22Rv1 (cell line): ENCODE data around the gene EVC.

Source experiments
- CTCF ChIP-seq: fragments of 450-650 bp; IDR thresholded peaks from 2 replicates; pipeline ENCODE4 v1.5.1; 2017; ENCODE audit warnings: mild to moderate bottlenecking
- ZFX ChIP-seq: fragments of 450-650 bp; IDR thresholded peaks from 2 replicates; pipeline ENCODE4 v1.6.1; 2017; ENCODE audit warnings: antibody characterized with exemption, borderline replicate concordance

GRCh38 chr4:5828005-5828391 is 117.0 kb downstream of the EVC start:
- TF ChIP-seq CTCF = no peak
- TF ChIP-seq ZFX = no peak
